NCI-H748 (cell line): ENCODE results near the gene ILKAP.

Experiments
- DNase-seq: peaks from one replicate; lab custom pipeline; 2025; ENCODE audit not compliant: unreplicated experiment; lab: John Stamatoyannopoulos, UW

ILKAP gene

DNA sequence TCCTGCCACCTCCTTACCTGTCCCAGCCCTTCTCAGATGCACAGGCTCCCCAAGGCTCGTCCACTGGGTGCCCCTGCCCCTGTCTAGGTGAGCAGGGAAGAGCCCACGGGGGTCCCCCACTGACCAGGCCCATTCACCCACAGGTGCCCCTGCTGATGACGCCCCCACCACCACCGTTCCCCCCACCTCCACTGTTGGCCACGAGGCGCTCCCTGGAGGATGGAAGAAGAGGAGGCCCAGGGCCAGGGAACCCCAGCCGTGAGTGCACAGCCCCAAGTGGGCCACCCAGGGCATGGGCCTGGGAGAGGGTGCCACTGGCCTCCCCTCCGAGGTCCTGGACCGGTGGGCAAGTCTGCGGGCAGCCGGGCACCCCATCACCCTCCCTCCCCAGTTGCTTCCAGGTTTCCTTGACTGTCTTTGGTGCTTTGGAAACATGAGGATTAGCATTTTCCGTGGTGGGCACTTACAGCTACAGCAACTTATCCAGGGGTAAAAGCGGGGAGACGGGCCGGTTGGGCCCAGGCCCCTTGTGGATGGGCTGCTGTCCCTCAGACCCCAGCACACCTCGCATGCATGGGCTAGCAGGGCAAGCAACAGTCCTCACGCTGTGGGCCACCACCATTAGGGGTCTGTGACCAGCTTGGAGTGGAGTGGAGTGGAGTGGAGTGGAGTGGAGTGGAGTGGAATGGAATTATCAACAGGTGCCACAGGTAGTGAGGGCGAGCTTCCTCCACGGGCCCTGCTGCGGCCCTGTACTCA is 78.2 kb downstream of the ILKAP start:
- DNase-seq = no peak

DNA sequence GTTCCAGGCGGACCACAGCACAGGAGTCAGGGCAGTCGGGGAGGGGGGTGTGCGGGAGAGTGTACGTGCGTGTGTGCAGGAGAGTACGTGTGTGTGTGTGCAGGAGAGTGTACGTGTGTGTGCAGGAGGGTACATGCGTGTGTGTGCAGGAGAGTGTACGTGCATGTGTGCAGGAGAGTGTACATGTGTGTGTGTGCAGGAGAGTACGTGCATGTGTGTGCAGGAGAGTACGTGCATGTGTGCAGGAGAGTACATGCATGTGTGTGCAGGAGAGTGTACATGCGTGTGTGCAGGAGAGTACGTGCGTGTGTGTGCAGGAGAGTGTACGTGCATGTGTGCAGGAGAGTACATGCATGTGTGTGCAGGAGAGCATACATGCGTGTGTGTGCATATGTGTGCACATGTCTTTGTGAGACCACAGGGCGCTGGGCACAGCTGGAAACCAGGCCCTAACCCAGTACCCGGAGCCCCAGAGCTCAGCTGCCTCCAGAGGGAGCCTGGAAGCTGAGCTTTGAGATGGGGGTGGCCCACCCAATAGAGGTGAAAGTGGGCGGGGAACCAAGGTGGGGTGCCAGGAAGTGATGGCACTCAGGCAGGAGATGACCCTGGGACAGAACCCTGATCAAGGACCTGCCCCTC is 78.9 kb downstream of the ILKAP start:
- no peak for DNase-seq

DNA sequence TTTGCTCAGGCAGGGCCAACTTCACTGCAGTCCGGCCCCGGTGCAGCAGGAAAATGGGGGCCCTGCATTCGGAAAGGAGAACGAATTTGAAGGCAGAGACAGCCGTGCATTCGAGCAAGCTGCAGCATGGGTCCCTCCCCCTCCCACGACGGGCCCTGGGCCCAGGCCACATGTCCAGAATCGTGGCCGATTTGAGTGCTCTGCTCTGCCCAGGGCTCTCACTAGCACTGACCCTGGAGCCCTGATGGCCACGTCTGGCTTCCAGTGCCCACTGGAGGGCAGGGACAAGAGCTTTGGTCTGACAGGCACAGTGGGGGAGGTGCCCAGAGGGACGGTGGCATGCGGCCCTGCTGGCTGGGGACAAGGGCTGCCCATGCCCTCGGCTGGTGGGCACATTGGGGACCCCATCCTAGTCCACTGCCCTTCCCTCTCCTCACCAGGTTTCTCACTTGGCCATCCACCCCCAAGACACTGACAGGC is 79.5 kb downstream of the ILKAP start:
- no peak for DNase-seq

DNA sequence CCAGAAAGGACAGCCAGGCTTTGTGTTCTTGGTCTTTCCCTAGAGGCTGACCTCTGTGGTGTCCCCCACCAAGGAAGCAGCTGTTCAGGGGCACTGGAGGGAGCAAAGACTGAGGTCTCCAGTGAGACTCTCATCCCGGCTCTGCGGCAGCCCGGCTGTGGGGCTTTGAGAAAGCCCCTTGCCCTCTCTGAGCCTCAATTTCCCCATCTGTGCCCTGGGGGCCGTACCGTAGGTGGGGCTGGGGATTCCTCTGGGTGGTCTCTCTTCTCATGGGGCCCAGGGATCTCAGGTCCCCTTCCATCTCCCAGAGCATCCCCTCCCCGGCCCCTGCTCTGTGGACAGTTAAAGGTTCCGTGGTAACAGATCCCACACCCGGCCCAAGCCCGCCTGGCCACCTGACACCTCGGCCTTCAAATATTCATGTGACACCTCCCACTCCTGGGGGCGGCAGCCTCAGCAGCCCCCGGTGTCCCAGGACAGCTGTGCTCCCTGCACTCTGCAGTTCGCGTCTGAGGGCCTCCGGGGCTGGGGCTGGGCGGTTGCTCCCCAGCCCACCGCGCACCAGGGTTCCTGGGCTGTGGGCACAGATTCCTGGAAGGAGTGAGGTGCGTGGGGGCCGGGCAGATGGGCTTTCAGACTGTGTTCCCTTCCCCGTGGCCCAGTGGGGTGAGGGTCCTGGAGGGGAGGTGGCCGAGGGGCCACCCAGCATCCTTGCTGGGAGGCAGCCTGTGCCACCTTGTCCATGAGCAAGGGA is 80.1 kb downstream of the ILKAP start:
- DNase-seq = no peak

DNA sequence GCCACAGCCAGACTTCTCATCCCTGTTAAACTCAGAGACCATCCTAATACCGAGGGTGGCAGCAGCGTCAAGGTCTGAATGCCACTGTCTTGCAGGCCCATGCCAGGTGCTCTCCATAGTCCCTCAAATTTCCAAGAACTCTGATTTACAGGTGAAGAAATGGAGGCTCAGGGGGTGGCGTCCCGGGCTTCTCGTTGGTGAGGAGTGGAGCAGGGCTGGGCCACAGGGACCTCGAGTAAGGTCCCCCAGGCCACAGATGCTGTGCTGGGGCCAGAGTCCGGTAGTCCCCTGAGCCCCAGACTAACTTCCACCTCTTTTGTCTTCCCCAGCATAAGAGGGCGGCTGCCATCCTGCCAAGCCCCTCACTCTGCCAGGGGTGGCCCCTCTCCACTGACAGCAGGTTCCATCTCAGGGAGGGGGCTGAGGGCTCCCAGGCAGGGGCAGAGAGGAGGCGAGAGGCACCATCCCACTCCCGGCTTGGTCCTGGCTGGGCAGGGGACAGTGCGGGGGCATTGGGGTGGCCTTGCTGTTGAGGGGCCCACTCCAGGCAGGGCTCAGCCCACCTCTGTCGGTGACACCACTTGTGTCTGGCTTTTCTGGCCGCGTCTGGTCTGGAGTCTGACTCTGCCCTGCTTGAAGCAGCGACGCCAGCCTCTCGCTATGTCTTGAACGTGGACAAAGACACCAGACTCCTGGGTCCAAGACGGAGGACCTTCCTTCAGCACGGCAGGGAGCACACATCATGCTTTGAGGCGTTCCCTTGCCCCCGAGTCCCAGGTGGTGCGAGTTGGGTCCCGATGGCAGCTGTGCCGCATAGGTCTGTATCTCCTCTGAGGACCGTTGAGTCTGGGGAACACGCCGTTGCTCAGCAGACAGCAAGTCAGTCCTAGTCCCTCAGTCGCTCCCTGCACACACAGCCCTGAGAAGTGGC is 80.9 kb downstream of the ILKAP start:
- no peak for DNase-seq

DNA sequence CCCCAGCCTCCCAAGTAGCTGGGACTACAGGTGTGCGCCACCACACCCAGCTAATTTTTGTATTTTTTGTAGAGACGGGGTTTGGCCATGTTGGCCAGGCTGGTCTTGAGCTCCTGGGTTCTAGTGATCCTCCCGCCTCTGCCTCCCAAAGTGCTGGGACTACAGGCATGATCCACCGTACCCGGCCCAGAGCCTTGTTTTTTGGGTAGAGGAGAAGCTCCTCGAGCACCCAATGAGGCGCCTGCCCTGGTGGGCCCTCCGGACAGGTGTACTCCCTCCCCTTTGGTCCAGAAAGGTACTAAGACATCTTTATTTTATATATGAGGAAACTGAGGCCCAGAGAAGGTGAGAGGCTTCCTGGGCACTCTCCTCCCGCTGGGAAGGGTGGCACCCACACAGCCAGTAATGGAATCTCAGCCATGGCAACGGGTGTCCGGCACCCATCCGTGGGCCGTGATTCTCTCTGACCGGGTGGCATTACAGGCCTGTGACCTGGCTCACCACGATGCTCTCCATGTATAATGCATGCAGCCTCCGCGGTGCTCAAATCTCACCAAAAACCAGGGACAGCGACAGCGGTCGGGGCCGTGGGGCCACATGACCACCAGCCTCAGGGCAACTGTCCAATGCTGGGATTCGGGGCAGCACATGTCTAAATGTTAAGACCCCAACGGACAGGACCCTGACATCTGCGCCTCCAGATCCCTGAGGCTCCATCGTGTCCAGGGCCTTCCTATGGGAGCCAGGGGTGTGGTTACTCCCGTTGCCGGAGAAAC is 81.8 kb downstream of the ILKAP start:
- no peak for DNase-seq

DNA sequence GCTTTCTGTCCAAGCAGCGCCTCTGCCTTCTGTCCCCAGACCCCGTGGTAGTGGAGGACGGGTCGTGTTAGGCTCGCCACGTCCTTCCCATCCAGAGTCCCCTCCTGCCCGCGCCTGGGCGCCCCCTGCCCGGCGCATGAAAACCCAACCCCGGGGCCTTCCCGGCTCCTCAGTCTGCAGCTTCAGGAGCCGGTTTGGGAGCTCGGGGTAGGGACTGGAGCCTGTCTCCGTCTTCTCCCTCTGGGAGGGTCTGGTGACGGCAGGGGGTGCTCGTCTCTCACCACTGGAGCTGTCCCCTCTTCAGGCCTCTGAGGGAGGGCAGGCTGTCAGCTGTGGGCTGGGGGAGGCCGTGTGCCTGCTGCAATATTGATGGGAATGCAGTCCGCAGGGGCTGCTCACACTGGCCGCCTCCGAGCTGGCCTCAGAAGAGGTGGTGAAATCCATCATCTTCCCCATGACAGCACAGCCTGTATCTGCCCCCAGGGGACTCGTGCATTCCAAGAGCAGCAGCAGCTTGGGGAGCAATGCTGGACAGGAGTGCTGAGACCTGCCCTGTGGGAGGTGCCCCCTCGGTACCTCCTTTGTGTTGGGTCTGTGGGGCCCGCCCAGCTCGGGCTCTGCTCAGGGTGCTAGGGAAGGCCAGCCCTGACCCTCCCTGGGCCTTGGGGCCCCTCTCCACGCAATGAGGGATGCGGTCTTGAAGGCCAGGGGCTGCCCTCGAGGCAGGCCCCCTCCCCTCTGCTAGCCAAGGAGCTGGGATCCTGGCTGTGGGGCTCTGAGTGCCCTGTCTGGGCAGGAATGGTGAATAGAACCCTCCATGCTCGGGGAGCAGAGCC is 82.8 kb downstream of the ILKAP start:
- DNase-seq = no peak
